H1 (cell line): ENCODE data around the gene CTAG2. TPM values are rescaled to one million over a fixed set of nuclear protein-coding genes. Genes with fewer than 3 reads are reported as not detected.

Experiments
- CTCF ChIA-PET: fragments of 300-600 bp; sonication (Branson Sonifier 250); formaldehyde crosslinking; loops from one replicate; lab custom pipeline; 2021; ENCODE audit not compliant: partially characterized antibody; lab: Charles Lee
- POLR2A ChIA-PET: fragments of 300-600 bp; sonication (Branson Sonifier 250); formaldehyde crosslinking; loops from one replicate; lab custom pipeline; 2021; ENCODE audit warnings: inconsistent platforms; ENCODE audit not compliant: partially characterized antibody; lab: Charles Lee
- DNase-seq, 2 experiments: peaks; one replicate each; pipeline versions ENCODE4 v3.0.0 to v3.0.0-alpha.2; 2010 to 2022; ENCODE audit warnings: low spot score in 2 of 2, low read depth in 1 of 2, mixed read lengths in 1 of 2
- FAIRE-seq: peaks from 2 replicates; lab custom pipeline; 2011; peaks lifted over from hg19 to GRCh38; lab: Jason Lieb, UNC
- H2AFZ ChIP-seq: 2 replicates; pipeline ENCODE4 v1.8.1; 2012; ENCODE audit warnings: low read length, inconsistent platforms
- H2AK5ac ChIP-seq: 2 replicates; pipeline ENCODE4 v1.6.1; 2013; ENCODE audit warnings: low read depth, low read length
- H2BK120ac ChIP-seq: replicated peaks from 2 replicates; pipeline ENCODE3; 2013; ENCODE audit warnings: low read depth, low read length, inconsistent platforms
- H2BK12ac ChIP-seq: 2 replicates; pipeline ENCODE4 v1.6.1; 2013; ENCODE audit warnings: low read depth, low read length
- H2BK15ac ChIP-seq: 2 replicates; pipeline ENCODE4 v1.6.1; 2013; ENCODE audit warnings: low read length
- H2BK20ac ChIP-seq: 2 replicates; pipeline ENCODE4 v1.6.1; 2013; ENCODE audit warnings: low read length
- H2BK5ac ChIP-seq: 2 replicates; pipeline ENCODE4 v1.6.1; 2013; ENCODE audit warnings: low read depth, low read length
- H3K14ac ChIP-seq: 2 replicates; pipeline ENCODE4 v1.6.1; 2013; ENCODE audit warnings: inconsistent platforms; ENCODE audit not compliant: insufficient read length
- H3K18ac ChIP-seq: 2 replicates; pipeline ENCODE4 v1.6.1; 2013; ENCODE audit warnings: low read length; ENCODE audit errors: extremely low read depth
- H3K23ac ChIP-seq: 2 replicates; pipeline ENCODE4 v1.6.1; 2013; ENCODE audit warnings: inconsistent platforms; ENCODE audit not compliant: insufficient read length
- H3K23me2 ChIP-seq: 2 replicates; pipeline ENCODE4 v1.6.1; 2013; ENCODE audit warnings: low read depth, low read length
- H3K27ac ChIP-seq: 2 replicates; pipeline ENCODE4 v1.6.1; 2011; ENCODE audit warnings: low read depth, low read length, inconsistent platforms
- H3K27me3 ChIP-seq, 4 experiments: replicated peaks in 1 of 4; 1 replicate in 1 of 4; 2 replicates in 3 of 4; pipeline versions ENCODE4 v1.6.1 to v1.8.1; 2011 to 2013; ENCODE audit warnings: low read length in 3 of 4, mild to moderate bottlenecking in 3 of 4, inconsistent platforms in 2 of 4, mixed read lengths in 2 of 4, moderate library complexity in 1 of 4; ENCODE audit not compliant: control insufficient read depth in 3 of 4, insufficient read depth in 3 of 4; ENCODE audit errors: extremely low read depth in 1 of 4
- H3K36me3 ChIP-seq, 4 experiments: 2 replicates each; pipeline versions ENCODE4 v1.6.1 to v1.8.1; 2011 to 2013; ENCODE audit warnings: mild to moderate bottlenecking in 4 of 4, low read length in 3 of 4, moderate library complexity in 2 of 4, control low read depth in 1 of 4, inconsistent platforms in 1 of 4; ENCODE audit not compliant: insufficient read depth in 4 of 4, control insufficient read depth in 2 of 4
- H3K4ac ChIP-seq: replicated peaks from 2 replicates; pipeline ENCODE3; 2013; ENCODE audit warnings: low read length, low read depth, mixed read lengths, inconsistent platforms; ENCODE audit not compliant: insufficient read length
- H3K4me1 ChIP-seq, 4 experiments: replicated peaks in 1 of 4; 1 replicate in 1 of 4; 2 replicates in 3 of 4; pipeline versions ENCODE4 v1.6.1 to v1.8.1; 2011 to 2013; ENCODE audit warnings: low read length in 3 of 4, inconsistent platforms in 2 of 4, mixed read lengths in 1 of 4; ENCODE audit not compliant: insufficient read depth in 4 of 4, control insufficient read depth in 3 of 4
- H3K4me2 ChIP-seq, 2 experiments: 2 replicates each; pipeline versions ENCODE4 v1.6.1 to v1.8.1; 2011 to 2013; ENCODE audit warnings: low read depth in 2 of 2, low read length in 2 of 2, control low read depth in 1 of 2, inconsistent platforms in 1 of 2, mild to moderate bottlenecking in 1 of 2; ENCODE audit not compliant: insufficient read depth in 1 of 2
- H3K4me3 ChIP-seq, 4 experiments: fragments of 200-600, 300-600 bp in 1 of 4; sonication (generic), shearing (Covaris generic), sonication (Bioruptor Twin) in 1 of 4; 2 replicates each; pipeline versions ENCODE4 v1.5.1 to v1.8.1; 2011 to 2016; ENCODE audit warnings: low read length in 4 of 4, low read depth in 3 of 4, control low read depth in 2 of 4, inconsistent platforms in 2 of 4, mild to moderate bottlenecking in 2 of 4, mixed read lengths in 1 of 4, moderate library complexity in 1 of 4; ENCODE audit not compliant: insufficient read depth in 2 of 4; ENCODE audit errors: extremely low read depth in 1 of 4
- H3K56ac ChIP-seq: replicated peaks from 2 replicates; pipeline ENCODE3; 2013; ENCODE audit warnings: low read depth, mild to moderate bottlenecking, mixed read lengths, low read length, inconsistent platforms; ENCODE audit not compliant: insufficient read length
- H3K79me1 ChIP-seq: 2 replicates; pipeline ENCODE4 v1.6.1; 2013; ENCODE audit warnings: low read depth, low read length, control low read depth
- H3K79me2 ChIP-seq, 2 experiments: 2 replicates each; pipeline versions ENCODE4 v1.6.1 to v1.8.1; 2012 to 2013; ENCODE audit warnings: low read length in 2 of 2, mild to moderate bottlenecking in 2 of 2, inconsistent platforms in 1 of 2; ENCODE audit not compliant: insufficient read depth in 2 of 2, control insufficient read depth in 1 of 2
- H3K9ac ChIP-seq, 4 experiments: replicated peaks in 1 of 4; 1 replicate in 1 of 4; 2 replicates in 3 of 4; pipeline versions ENCODE4 v1.6.1 to v1.8.1; 2011 to 2013; ENCODE audit warnings: low read depth in 3 of 4, low read length in 3 of 4, control low read depth in 2 of 4, mild to moderate bottlenecking in 2 of 4, moderate library complexity in 2 of 4, inconsistent platforms in 1 of 4; ENCODE audit errors: extremely low read depth in 1 of 4
- H3K9me3 ChIP-seq, 2 experiments: 2 replicates each; pipeline versions ENCODE4 v1.6.1 to v1.8.1; 2012 to 2013; ENCODE audit warnings: mild to moderate bottlenecking in 2 of 2, moderate library complexity in 2 of 2, control low read depth in 1 of 2, inconsistent platforms in 1 of 2, low read depth in 1 of 2, low read length in 1 of 2, mixed read lengths in 1 of 2; ENCODE audit not compliant: insufficient read depth in 2 of 2
- H4K20me1 ChIP-seq, 2 experiments: replicated peaks in 1 of 2; 2 replicates each; pipeline versions ENCODE3 to v1.8.1; 2011 to 2013; ENCODE audit warnings: inconsistent platforms in 2 of 2, low read length in 2 of 2, mild to moderate bottlenecking in 1 of 2; ENCODE audit not compliant: insufficient read depth in 2 of 2, control insufficient read depth in 1 of 2
- H4K5ac ChIP-seq: 2 replicates; pipeline ENCODE4 v1.6.1; 2013; ENCODE audit warnings: low read length, low read depth, mixed read lengths, inconsistent platforms; ENCODE audit not compliant: insufficient read length
- H4K8ac ChIP-seq: 2 replicates; pipeline ENCODE4 v1.8.0; 2013; ENCODE audit warnings: mild to moderate bottlenecking, moderate library complexity, low read length, inconsistent platforms; ENCODE audit not compliant: insufficient read depth; ENCODE audit errors: extremely low read depth
- H4K91ac ChIP-seq: replicated peaks from 2 replicates; pipeline ENCODE3; 2013; ENCODE audit warnings: low read length, mixed read lengths, inconsistent platforms; ENCODE audit not compliant: insufficient read length
- BRCA1 ChIP-seq: IDR thresholded peaks from 2 replicates; pipeline ENCODE4 v1.6.1; 2012; ENCODE audit warnings: low read depth, low read length, improper control_type of control experiment
- CBX8 ChIP-seq: fragments of 300-800, 300-1000 bp; sonication (generic); IDR thresholded peaks from 2 replicates; pipeline ENCODE4 v1.7.1; 2016; ENCODE audit warnings: low read depth, low read length, borderline replicate concordance
- EGR1 ChIP-seq: IDR thresholded peaks from 2 replicates; pipeline ENCODE4 v1.6.1; 2011; ENCODE audit warnings: low read depth, low read length, borderline replicate concordance
- GTF2F1 ChIP-seq: IDR thresholded peaks from 2 replicates; pipeline ENCODE4 v1.6.1; 2012; ENCODE audit warnings: low read depth, low read length, improper control_type of control experiment, borderline replicate concordance
- HDAC6 ChIP-seq: IDR thresholded peaks from one replicate; pipeline ENCODE4 v1.7.1; 2012; ENCODE audit warnings: low read depth, mild to moderate bottlenecking, inconsistent platforms, low read length, moderate library complexity
- JUND ChIP-seq: IDR thresholded peaks from 2 replicates; pipeline ENCODE4 v1.6.1; 2011; ENCODE audit warnings: mild to moderate bottlenecking, improper control_type of control experiment, low read length
- MAX ChIP-seq: IDR thresholded peaks from 2 replicates; pipeline ENCODE4 v1.6.1; 2012; ENCODE audit warnings: inconsistent platforms
- NRF1 ChIP-seq: IDR thresholded peaks from 2 replicates; pipeline ENCODE4 v1.6.1; 2011; ENCODE audit warnings: mild to moderate bottlenecking, low read depth, low read length, improper control_type of control experiment
- PHF8 ChIP-seq: fragments of 200-600 bp; sonication (generic); conservative IDR thresholded peaks from 2 replicates; pipeline ENCODE4 v1.7.1; 2012; ENCODE audit warnings: low read depth, mild to moderate bottlenecking, inconsistent platforms, low read length, moderate library complexity
- POLR2A ChIP-seq, 2 experiments: IDR thresholded peaks; 1 replicate in 1 of 2; 2 replicates in 1 of 2; pipeline ENCODE4 v1.6.1; 2011; ENCODE audit warnings: low read depth in 2 of 2, low read length in 2 of 2, mild to moderate bottlenecking in 2 of 2; ENCODE audit errors: control extremely low read depth in 1 of 2
- TEAD4 ChIP-seq: IDR thresholded peaks from 2 replicates; pipeline ENCODE4 v1.6.1; 2012; ENCODE audit warnings: low read depth, low read length, inconsistent platforms, mixed read lengths
- WGBS, 2 experiments: shearing (Covaris generic) in 1 of 2; methylation state at CpG; one replicate each; pipeline versions ENCODE4 v1.1.6 to v1.1.7; 2013 to 2015; ENCODE audit warnings: low lambda C conversion rate in 2 of 2, mixed read lengths in 2 of 2, inconsistent platforms in 1 of 2, low coverage in 1 of 2, missing lambda C conversion rate in 1 of 2; ENCODE audit not compliant: insufficient replicate concordance in 2 of 2, insufficient coverage in 1 of 2, insufficient read length in 1 of 2; ENCODE audit errors: extremely low coverage in 1 of 2, missing lambda C conversion rate in 1 of 2; 5-methylcytosine and 5-hydroxymethylcytosine counted together
- polyA plus RNA-seq, 7 experiments: library from polyadenylated mRNA; depleted of rRNA in 3 of 7; stranded (reverse) in 5 of 7; unstranded in 2 of 7; fragments of >200 nt in 5 of 7; fragments of 200-250 nt in 2 of 7; gene quantifications; 1 replicate in 5 of 7; 2 replicates in 1 of 7; 4 replicates in 1 of 7; pipeline versions ENCODE4 v1.2.1 to v1.2.3, GENCODE V29; 2011 to 2013; ENCODE audit warnings: missing spikeins in 2 of 7, mixed read lengths in 2 of 7
- total RNA-seq: library from RNA; stranded (reverse); fragmentation: NEBNext Ultra II Directional; extraction: Animal tissue kit (Norgen Biotek cat#: 25700); gene quantifications from 2 replicates; pipeline ENCODE4 v1.2.1, GENCODE V29; 2021

Gene CTAG2
- total and polyA plus RNA-seq, 2 of the 8 experiments (the other 6 are each of a cell fraction or from before 2014, with no cell fraction given): not detected

GRCh38 chrX:154602226-154602625 lies 51.2 kb downstream of the CTAG2 start:
- Histone ChIP-seq H3K23me2 (no peaks in the 10 kb centered on the region), H4K20me1 (no peaks in the 10 kb centered on the region), H2BK15ac (no peak overlapping the region), H3K23ac (no peak overlapping the region), H2AFZ (no peak overlapping the region), H2BK5ac (no peak overlapping the region), H3K18ac (no peak overlapping the region), H3K79me2 (no peaks in the 10 kb centered on the region), H3K56ac (no peak overlapping the region), H3K4me3 (no peak overlapping the region), H4K91ac (no peak overlapping the region), H2BK120ac (no peak overlapping the region), H3K4me1 (peaks cover 0 to 2% (median 0%) of the 10 kb centered on the region in 4 experiments; a peak in 1 of 7 replicates), H3K9ac (no peak overlapping the region), H3K36me3 (no peaks in the 10 kb centered on the region), H3K4me2 (no peak overlapping the region), H2BK12ac (no peak overlapping the region), H4K8ac (no peak overlapping the region), H4K5ac (no peak overlapping the region), H2AK5ac (no peak overlapping the region), H3K14ac (no peak overlapping the region), H2BK20ac (no peak overlapping the region), H3K9me3 (peaks cover under 1 to 6% of the 10 kb centered on the region in 2 experiments), H3K79me1 (no peaks in the 10 kb centered on the region), H3K27me3 (no peaks in the 10 kb centered on the region), H3K27ac (no peak overlapping the region), H3K4ac (no peak overlapping the region)
- TF ChIP-seq MAX: no peak
- no peak for TF ChIP-seq BRCA1
- no peak for TF ChIP-seq POLR2A (IDR thresholded peaks at IDR 0.05; ENCODE audit: control extremely low read depth in 1 of 2, low read depth in 2 of 2, low read length in 2 of 2)
- TF ChIP-seq TEAD4: no peak
- TF ChIP-seq HDAC6: no peak
- no peak for TF ChIP-seq PHF8
- no peak for TF ChIP-seq JUND
- TF ChIP-seq NRF1: no peak
- TF ChIP-seq EGR1: no peak
- TF ChIP-seq GTF2F1: no peak
- TF ChIP-seq CBX8: no peak
- DNase-seq (no peak), FAIRE-seq (no peak)
- CTCF ChIA-PET: interaction anchor here (0.7 kb wide), 1 partner anchor 9 kb away, joined by 3 read pairs; no protein-coding TSS in a partner anchor
- POLR2A ChIA-PET: no interaction called here
- 84% methylated on average over 10 of the region's 13 CpGs; no CpG with 5 or more reads in 1 of the 2 experiments for WGBS, 2 experiments
